GM23338 (cell line): ENCODE data around the gene AGFG2.

ENCODE experiments used
- CREB1 ChIP-seq: fragments of 250-450 bp; sonication (Bioruptor Pico); IDR thresholded peaks from 2 replicates; pipeline ENCODE4 v1.5.0; 2020; ENCODE audit warnings: low read depth, mild to moderate bottlenecking, moderate library complexity
- EZH2 ChIP-seq: fragments of 200-600 bp; sonication (generic); IDR thresholded peaks from one replicate; pipeline ENCODE4 v1.8.0; 2017; ENCODE audit warnings: antibody characterized with exemption, mild to moderate bottlenecking, low read depth; ENCODE audit not compliant: unreplicated experiment
- EZH2phosphoT487 ChIP-seq: fragments of 200-600 bp; sonication (generic); IDR thresholded peaks from one replicate; pipeline ENCODE4 v1.8.1; 2018; ENCODE audit warnings: antibody characterized with exemption; ENCODE audit not compliant: unreplicated experiment
- JUNB ChIP-seq: IDR thresholded peaks from one replicate; pipeline ENCODE4 v1.6.1; 2016; ENCODE audit warnings: antibody characterized with exemption; ENCODE audit not compliant: unreplicated experiment
- POLR2AphosphoS5 ChIP-seq: IDR thresholded peaks from 2 replicates; pipeline ENCODE4 v1.6.1; 2016; ENCODE audit warnings: antibody characterized with exemption, low read depth
- ZNF331 ChIP-seq: fragments of 250-450 bp; sonication (Bioruptor Pico); IDR thresholded peaks from 2 replicates; pipeline ENCODE4 v1.5.0; 2020; ENCODE audit warnings: low read depth, mild to moderate bottlenecking, moderate library complexity
- TF ChIP-seq, protein P1 (sequence below), 2 experiments: fragments of 200-600 bp in 1 of 2; sonication (generic) in 1 of 2; conservative IDR thresholded peaks; 2 replicates each; pipeline versions ENCODE4 v1.5.1 to v1.6.1; 2016 to 2017; ENCODE audit warnings: antibody characterized with exemption in 2 of 2, low read depth in 2 of 2, mild to moderate bottlenecking in 2 of 2, moderate library complexity in 1 of 2
- TF ChIP-seq, protein P2 (sequence below): IDR thresholded peaks from one replicate; pipeline ENCODE4 v1.6.1; 2018; ENCODE audit warnings: antibody characterized with exemption; ENCODE audit not compliant: unreplicated experiment

- TF ChIP-seq, protein P1, sequence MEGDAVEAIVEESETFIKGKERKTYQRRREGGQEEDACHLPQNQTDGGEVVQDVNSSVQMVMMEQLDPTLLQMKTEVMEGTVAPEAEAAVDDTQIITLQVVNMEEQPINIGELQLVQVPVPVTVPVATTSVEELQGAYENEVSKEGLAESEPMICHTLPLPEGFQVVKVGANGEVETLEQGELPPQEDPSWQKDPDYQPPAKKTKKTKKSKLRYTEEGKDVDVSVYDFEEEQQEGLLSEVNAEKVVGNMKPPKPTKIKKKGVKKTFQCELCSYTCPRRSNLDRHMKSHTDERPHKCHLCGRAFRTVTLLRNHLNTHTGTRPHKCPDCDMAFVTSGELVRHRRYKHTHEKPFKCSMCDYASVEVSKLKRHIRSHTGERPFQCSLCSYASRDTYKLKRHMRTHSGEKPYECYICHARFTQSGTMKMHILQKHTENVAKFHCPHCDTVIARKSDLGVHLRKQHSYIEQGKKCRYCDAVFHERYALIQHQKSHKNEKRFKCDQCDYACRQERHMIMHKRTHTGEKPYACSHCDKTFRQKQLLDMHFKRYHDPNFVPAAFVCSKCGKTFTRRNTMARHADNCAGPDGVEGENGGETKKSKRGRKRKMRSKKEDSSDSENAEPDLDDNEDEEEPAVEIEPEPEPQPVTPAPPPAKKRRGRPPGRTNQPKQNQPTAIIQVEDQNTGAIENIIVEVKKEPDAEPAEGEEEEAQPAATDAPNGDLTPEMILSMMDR (conservative IDR thresholded peaks at IDR 0.05; ENCODE audit: low read depth in 2 of 2), result no peak
- TF ChIP-seq EZH2phosphoT487, result no peak
- TF ChIP-seq, protein P2, sequence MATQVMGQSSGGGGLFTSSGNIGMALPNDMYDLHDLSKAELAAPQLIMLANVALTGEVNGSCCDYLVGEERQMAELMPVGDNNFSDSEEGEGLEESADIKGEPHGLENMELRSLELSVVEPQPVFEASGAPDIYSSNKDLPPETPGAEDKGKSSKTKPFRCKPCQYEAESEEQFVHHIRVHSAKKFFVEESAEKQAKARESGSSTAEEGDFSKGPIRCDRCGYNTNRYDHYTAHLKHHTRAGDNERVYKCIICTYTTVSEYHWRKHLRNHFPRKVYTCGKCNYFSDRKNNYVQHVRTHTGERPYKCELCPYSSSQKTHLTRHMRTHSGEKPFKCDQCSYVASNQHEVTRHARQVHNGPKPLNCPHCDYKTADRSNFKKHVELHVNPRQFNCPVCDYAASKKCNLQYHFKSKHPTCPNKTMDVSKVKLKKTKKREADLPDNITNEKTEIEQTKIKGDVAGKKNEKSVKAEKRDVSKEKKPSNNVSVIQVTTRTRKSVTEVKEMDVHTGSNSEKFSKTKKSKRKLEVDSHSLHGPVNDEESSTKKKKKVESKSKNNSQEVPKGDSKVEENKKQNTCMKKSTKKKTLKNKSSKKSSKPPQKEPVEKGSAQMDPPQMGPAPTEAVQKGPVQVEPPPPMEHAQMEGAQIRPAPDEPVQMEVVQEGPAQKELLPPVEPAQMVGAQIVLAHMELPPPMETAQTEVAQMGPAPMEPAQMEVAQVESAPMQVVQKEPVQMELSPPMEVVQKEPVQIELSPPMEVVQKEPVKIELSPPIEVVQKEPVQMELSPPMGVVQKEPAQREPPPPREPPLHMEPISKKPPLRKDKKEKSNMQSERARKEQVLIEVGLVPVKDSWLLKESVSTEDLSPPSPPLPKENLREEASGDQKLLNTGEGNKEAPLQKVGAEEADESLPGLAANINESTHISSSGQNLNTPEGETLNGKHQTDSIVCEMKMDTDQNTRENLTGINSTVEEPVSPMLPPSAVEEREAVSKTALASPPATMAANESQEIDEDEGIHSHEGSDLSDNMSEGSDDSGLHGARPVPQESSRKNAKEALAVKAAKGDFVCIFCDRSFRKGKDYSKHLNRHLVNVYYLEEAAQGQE, result no peak
- no peak for TF ChIP-seq EZH2
- no peak for TF ChIP-seq CREB1
- TF ChIP-seq POLR2AphosphoS5, result no peak
- no peak for TF ChIP-seq ZNF331 (CRISPR knock-in tag)
- no peak for TF ChIP-seq JUNB
Measured at GRCh38 chr7:100517305-100517704, 21.7 kb upstream of the AGFG2 start.
